CD4-positive, alpha-beta T cell treated with Interferon alpha-2 for 1 hour (primary cell): ENCODE data around the gene STX17.
"Not testable (repeated sequence)": the region's sequence is repeated elsewhere in the genome, so short reads cannot be mapped to it uniquely, and the experiment has no call there.

Experiments
- DNase-seq, 2 donors: peaks; one replicate each; pipeline ENCODE4 v3.0.0-alpha.2; 2020 to 2022

The STX17 gene

DNA sequence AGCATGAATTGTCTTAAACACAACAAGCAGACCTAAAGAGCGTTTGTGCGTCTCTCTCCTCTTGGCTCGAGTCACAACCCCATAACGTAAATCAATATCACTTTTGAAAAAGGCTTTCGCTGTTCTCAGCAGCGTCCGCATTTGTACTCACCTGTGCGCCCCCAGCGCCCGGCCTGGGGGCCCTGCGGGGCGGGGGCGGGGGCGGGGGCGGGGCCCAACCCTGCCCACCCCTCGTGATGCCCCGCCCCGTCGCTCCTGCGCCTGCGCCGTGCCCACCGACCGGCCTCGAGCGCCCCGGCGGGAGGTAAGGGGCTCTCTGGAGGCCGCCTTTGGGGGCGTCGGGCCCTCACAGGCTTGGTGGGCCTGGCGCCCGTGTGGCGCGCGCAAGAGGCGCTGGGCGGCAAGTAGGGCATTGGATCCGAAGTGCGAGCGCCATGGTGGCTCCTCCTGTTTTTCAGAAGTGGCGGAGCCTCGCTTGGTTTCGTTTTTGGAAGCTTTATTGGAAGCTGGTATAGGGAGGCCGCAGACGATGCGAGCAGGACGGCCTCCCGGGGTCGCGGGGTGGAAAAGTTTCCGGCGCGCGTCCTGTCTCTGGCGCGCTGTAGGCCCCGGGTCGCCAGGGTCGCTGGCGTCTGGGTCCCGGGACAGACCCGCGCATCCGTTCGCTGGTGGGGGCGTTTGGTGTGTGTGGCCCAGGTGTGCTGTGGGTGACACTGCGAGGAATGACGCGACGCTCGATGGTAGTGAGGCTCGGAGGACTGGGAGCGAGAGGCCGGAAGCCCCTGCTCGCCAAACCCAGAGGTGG is at the start of gene STX17:
Gene STX17, plus strand, starts transcription at position 252 of the 805 bp plus-strand sequence. CDS start 8,586 bp downstream, outside the sequence.
- DNase-seq = peak; percentile 81 to 87

DNA sequence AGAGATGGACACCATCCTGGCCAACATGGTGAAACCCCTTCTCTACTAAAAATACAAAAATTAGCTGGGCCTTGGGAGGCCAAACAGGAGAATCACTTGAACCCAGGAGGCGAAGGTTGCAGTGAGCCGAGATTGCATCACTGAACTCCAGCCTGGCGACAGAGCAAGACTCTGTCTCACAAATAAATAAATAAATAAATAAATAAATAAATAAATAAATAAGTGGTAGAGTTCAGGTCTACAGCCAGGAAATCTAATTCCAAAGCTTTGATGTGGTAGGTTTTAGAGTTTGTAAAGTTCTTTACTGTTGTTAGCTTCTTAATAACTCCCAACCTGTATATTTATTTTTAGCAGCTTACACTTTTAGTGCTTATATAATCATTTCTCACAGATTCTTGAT is 48.9 kb upstream of the STX17 start:
- DNase-seq = not testable (repeated sequence)

DNA sequence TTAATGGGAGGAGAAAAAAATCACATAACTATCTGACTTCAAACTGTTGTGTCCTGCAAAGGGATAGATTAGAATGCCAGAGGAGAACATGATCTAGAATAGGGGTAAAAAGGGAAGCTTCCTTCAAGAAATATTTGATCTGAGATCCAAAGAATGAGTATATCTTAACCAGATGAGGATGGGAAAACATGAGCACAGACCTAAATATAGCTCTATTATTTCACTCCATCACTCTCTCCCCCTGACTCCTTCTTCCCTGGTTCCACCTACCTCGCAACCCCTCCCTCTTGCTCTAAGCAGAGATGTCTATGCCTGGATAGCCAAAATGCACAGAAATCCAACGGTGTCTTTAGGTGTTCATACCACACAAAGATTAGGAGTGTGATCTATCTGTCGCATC is 48.4 kb upstream of the STX17 start:
- no peak for DNase-seq

DNA sequence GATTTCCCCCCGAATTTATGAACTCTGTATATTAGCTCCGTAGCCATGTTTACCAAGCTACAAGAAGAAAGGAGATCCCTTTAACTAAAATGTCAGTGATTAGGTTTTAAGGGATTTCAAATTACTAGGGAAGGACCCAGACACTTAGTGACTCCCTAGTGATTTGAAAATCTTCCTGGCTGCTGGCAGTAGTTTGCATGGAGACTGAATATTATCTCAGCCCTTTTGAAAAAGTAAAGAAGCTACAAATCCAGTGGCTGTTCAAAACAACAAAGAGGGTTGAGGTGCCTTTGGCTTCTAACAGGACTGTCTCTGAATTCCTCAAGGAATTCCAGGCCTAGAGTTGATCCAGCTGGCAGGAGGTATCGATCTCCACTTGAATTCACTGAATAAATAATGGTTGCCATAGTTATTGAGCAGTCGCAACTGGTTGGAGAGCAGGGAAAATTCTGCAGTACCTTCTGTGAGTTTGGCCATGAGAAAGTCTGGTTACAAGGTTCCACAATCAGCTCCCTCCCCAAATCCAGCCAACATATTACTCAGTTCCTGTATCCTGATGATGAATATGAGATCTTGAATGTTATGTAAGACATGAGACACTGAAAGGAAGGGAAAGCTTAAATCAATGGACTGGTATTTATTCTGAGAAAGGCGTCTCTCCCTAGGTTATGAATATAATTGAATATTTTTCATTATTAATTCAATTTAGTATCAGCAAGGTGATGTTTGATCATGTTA is 47.0 kb upstream of the STX17 start:
- DNase-seq = no peak

DNA sequence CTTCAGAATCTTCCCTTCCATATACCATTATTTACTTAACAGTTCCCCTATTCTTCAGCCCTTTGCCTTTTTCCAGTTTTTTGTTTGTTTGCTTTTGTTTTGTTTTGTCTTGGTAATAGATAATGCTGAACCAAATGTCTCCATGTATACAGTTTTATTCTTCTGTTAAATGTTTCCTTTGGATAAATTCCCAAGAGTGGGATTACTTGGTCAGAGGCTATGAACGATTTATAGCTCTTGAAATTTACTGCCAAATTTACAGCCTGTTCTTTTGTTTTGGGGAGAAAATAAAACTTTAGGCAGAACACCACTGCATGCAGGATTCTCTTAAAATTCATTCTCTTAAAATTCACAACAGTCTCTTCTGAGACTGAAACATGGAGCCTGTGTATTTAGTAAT is 46.2 kb upstream of the STX17 start:
- no peak for DNase-seq

DNA sequence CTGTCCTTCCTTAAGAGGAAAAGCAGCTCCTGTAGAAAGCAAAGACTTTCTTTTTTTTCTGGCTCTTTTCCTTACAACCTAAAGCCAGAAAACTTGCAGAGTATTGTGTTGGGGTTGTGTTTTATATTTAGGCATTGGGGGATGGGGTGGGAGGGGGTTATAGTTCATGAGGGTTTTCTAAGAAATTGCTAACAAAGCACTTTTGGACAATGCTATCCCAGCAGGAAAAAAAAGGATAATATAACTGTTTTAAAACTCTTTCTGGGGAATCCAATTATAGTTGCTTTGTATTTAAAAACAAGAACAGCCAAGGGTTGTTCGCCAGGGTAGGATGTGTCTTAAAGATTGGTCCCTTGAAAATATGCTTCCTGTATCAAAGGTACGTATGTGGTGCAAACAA is 42.5 kb upstream of the STX17 start:
- no peak for DNase-seq

DNA sequence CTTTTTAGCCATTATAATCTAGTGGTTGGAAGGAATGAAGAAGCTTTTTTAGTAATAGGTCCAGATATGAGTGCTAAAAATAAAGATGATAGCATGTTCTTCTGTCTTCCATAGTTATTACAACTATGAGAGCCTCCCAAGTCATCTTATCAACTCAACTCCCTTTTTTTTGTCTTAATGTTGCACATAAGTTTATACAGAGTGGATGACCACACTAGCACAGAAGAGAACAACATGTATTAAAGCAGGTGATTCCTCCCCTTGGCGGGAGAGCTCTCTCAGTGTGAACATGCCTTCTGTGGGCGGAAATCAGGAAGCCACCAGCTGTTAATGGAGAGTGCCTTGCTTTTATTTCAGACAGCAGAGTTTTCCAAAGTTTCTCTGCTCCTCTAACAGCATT is 40.1 kb upstream of the STX17 start:
- DNase-seq = no peak

DNA sequence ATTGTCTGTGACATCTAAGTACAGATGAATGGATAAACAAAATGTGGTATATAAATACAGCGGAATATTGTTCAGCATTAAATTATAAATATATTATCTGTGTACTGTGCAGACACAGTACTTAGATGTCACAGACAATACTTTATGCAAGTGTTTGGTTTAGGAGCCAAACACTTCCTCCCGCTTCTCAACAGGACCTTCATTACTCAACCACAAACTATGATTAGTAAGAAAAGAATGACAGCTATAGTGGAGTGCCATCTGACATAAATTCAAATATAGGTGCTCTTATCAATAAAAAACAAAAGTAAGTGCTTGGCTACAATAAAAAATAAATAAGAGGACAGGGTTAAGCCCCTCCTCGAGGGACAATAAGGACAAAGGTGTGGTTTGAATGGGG is 38.9 kb upstream of the STX17 start:
- DNase-seq = no peak

DNA sequence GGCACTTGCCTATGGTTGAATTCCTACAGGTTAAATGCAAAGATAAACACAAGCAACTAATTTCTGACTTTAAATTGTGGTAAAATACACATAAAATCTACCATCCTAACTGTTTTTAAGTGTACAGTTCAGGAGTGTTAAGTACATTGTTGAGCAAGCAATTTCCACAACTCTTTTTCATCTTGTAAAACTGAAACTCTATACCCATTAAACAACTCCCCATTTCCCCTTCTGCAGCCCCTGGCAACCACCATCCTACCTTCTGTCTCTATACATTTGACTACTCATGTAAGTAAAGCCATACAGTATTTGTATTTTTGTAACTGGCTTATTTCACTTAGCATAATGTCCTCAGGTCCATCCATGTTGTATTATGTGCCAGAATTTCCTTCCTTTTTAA is 38.5 kb upstream of the STX17 start:
- DNase-seq = no peak

DNA sequence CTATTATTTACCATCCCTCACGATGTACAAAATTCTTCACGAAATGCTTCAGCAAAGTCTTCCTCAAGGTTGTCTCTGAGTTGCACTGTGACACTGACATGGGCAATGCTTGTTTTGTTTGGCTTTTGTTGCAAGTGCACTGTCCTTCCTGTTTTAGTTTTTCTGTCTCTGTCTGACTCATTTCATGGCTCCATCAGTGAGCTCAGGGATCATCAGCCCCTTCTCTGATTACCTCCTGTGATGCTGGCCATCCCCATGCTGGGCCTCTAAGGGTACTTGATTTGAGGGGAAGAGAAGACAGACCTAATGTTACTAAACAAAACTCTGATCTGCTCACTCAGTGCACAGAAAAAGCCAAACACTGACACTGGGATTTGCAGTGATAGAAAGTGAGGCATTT is 37.6 kb upstream of the STX17 start:
- DNase-seq = no peak

DNA sequence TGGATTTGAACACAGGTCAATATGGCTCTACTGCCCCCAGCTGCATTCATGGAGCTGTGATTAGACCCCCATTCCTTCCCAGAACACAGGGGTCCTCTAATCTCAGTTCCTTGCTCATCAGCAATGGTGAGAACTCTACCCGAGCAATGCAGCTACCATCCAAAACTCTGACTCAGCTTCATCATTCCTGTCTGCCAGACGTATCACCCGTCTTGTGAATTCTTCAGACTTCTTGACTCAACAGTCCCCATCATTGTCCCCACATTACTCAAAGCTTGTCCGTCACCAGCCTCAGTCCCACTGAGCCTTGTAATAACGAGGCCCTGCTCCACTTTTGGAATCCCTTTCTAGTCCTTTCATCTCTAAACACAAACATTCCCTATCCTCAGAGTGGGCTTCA is 36.3 kb upstream of the STX17 start:
- no peak for DNase-seq

DNA sequence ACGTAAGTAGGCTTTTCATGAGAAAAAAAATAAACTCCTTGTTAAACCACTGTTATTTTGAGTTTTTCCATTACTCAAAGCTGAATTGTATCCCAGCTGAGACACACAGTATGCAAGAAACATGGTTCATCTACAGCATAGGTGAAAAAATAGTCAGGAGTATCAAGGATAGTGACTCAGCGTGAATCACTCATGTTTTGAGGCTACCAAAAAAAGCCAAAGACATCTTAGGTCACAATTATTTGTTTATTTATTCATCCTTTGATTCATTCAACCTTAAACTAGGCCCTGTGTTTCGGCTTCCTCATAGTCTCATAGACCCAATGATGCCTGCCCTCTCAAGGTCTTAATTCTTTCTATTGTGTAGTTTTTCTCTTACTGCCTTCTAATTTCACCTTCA is 32.9 kb upstream of the STX17 start:
- no peak for DNase-seq

DNA sequence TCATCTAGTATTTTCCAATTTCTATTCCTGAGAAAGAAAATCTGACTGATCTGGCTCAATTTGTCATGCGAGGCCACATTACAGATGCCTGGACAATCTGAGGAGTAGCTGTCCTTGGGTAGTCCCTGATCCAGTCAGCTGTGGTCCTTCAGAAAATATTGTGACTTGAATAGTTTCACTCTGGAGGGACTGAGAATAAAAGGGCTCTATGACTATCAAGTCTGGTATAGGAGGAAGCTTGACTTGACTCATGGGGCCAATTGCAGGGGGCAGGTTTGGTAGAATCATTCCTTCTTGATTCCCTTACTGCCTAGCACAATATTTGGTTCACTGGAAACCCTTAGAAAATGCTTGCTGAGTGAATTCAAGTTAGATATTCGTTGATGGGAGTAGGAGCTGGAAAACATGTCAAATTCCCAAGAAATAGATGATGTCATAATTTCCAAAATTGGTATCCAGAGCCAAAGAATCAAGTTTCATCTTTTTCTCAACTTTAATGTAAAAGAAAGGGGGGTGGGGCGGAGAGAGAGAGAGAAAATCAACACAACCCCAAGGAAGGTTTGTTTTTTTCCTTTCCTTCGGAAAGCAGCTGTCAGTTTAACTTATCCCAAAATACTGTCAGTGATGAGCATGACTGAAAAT is 32.4 kb upstream of the STX17 start:
- DNase-seq = no peak

DNA sequence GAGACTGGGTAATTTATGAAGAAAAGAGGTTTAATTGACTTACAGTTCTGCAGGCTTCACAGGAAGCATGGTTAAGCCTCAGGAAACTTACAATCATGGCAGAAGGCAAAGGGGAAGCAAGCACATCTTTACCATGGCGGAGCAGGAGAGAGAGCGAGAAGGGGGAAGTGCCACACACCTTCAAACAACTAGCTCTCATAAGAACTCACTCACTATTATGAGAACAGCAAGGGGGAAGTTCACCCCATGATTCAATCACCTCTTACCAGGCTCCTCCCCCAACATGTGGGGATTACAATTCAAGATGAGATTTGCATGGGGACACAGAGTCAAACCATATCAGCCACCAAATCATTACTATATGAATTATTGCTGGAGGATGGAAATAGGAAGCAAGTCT is 30.3 kb upstream of the STX17 start:
- DNase-seq = no peak

DNA sequence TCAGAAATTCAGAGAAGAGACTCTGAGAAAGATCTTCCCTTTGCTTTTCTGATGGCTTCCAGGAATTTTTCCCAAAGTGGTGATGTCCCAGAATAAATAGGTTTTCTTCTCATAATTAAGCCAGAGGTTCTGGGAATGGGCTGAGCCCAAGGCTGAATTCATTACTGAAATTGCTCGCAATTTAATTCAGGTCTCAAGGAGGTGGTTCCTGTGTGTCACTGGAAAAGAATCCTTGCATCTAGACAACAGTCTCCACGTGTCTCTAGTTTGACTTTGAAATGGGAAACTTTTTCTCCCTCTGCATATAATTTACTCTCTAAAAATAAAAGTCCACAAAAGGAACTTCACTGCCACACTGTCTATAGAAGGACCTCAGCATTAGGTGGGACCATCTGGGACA is 27.8 kb upstream of the STX17 start:
- DNase-seq = no peak

DNA sequence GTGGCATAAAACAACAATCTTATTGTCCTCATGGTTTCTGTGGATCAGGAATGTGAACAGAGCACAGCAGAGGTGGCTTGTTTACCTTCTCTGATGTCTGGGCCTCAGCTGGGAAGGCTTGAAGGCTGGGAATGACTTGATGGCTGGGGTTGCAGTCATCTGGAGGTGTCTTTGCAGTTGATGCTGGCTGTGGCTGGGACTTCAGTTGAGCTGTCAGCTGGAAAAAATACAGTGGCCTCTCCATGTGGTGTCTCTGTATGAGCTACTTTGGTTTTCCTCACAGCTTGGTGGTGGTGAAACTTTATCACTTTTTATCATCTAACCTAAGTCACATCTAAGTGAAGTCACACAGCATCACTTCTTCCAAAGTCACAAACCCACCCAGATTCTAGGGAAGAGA is 24.7 kb upstream of the STX17 start:
- DNase-seq = no peak

DNA sequence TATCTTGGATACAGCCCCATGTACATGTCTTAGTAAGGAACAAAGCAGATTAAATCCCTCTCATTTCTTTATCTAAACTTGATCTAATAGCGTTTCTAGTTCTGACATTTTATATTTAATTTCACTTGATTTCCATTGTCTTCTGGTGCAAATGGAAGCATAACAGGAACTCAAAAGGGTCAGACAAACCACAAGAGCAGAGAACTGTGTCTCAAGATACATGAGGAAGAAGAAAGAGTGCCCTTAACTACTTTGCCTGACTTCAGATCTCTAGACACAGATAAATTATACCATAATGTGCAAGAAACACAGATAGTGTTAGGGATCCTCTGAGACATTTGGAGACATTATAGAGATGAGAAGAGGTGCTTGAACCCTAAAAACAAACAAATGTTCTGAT is 20.7 kb upstream of the STX17 start:
- DNase-seq = no peak

DNA sequence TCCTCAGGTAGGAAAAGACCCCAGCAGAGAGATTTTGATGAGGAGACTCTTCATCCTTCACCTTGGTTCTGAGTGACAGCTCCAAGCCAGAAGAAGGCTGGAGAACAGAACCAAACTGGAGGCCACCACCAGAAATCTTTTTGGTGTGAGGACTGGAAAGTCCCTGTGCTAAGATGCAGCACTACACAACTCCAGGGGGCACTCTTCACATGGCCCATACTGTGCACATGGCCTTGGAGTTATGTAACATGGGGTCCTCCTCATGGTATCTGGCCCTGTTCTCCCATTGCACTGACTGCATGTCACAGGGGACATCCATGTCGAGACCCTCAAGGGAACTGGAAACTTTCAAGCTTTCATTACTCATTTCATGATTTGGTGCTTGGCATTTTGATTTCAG is 17.3 kb upstream of the STX17 start:
- peak in 1 of 2 donors; percentile 9 for DNase-seq

DNA sequence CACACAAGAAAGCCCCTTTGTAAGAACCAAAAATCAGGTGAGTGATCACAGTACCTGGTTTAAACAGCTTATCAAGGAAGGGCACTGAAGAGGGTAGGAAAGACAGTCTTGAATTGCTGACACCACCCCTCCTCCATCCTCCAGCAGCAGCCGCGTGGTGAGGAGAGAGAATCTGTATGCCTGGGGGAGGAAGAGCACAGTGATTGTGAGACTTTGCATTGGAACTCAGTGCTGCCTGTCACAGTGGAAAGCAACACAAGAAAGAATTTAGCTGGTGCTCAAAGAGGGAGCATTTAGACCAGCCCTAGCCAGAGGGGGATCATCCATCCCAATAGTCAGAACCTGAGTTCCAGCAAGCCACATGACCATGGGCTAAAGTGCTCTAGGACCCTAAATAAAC is 11.6 kb upstream of the STX17 start:
- no peak for DNase-seq

DNA sequence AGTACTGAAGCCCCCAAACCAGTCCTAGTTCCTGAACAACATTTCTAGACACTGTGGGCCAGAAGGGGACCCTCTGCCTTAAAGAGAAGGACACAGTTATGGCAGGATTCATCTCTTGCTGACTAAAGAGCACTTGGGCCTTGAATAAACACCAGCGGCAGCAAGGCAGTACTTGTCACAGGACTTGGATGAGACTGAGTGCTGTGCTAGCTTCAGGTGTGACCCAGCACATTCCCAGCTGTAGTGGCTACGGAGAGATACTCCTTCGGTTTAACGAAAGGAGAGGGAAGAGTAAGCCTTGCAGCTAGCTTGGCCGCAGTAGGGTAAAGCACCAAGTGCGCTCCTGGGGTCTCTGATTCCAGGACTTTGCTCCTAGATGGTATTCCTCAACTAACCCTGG is 10.9 kb upstream of the STX17 start:
- DNase-seq = no peak

DNA sequence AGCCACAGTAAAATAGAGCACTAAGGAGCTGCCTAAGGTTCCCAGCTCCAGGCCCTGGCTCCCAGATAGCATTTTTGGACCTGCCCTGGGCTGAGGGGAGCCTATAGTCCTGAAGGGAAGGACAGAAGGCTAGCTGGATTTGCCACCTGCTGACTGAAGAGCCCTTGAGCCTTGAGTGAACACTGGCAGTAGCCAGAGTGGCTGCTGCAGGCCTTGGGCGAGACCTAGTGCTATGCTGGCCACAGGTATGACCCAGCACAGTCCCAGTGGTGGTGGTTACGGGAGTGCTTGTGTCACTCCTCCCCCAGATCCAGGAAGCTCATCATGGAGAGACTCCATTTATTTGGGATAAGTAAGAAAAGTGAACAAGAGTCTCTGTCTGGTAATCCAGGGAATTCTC is 10.3 kb upstream of the STX17 start:
- no peak for DNase-seq

DNA sequence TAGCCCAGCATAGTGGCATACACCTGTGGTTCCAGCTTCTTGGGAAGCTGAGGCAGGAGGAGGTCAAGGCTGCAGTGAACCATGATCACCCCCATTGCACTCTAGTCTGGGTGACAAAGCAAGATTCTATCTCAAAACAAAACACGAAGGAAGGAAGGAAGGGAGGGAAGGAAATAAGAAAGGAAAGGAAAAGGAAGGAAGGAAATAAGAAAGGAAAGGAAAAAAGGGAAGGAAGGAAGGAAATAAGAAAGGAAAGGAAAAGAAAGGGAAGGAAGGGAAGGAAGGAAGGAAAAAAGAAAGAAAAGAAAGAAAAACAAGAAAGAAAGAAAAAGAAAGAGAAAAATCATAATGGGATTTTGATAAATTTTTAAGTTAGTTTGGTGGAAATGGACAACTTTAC is 3.1 kb upstream of the STX17 start:
- DNase-seq = no peak

DNA sequence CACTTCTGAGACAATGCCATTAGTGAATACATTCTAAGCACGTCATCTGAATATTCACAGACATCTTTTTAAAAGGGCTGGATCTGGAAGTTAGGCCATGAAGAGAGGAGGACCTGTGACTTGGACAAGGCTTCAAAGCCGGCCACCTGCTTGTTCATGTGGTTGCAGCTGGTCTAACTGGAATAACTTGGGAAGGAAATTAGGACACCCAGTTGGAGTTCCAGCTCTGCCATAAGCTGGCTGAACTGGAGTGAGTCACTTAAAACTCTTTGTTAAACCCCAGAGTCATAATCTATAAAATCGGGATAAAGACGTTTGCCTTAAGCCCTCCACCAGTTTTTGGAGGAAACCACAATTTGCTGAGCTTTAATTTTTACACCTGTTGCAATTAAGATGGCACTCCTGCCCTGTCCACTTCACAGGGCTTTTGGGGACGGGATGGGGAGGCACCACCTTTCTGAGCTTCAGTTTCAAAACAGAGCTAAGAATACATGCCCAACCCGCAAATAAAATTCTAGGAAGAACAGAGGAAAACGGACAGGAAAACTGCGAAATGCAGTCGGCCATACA is 536 bp upstream of the STX17 start:
- no peak for DNase-seq

DNA sequence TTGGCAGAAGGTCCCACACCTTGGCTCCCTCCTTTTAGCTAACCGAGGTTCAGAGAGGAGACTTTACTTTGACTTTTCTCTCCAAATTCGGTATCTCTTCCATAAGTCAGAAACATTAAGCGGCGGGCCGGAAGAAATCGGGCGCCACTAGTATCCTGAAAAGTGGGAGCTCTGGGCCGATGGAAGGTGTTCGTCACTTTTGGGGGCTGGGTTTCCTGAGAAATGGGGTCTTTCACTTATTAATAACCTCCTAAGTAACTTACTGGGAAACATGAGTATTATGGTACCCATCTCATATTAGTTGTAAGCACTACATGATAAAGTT is 716 bp downstream of the STX17 start:
- no peak for DNase-seq
